ENCODE measurements around the gene MYO9B. TPM values are rescaled to one million over a fixed set of nuclear protein-coding genes. Genes with fewer than 3 reads are reported as not detected.

Gene MYO9B, protein sequence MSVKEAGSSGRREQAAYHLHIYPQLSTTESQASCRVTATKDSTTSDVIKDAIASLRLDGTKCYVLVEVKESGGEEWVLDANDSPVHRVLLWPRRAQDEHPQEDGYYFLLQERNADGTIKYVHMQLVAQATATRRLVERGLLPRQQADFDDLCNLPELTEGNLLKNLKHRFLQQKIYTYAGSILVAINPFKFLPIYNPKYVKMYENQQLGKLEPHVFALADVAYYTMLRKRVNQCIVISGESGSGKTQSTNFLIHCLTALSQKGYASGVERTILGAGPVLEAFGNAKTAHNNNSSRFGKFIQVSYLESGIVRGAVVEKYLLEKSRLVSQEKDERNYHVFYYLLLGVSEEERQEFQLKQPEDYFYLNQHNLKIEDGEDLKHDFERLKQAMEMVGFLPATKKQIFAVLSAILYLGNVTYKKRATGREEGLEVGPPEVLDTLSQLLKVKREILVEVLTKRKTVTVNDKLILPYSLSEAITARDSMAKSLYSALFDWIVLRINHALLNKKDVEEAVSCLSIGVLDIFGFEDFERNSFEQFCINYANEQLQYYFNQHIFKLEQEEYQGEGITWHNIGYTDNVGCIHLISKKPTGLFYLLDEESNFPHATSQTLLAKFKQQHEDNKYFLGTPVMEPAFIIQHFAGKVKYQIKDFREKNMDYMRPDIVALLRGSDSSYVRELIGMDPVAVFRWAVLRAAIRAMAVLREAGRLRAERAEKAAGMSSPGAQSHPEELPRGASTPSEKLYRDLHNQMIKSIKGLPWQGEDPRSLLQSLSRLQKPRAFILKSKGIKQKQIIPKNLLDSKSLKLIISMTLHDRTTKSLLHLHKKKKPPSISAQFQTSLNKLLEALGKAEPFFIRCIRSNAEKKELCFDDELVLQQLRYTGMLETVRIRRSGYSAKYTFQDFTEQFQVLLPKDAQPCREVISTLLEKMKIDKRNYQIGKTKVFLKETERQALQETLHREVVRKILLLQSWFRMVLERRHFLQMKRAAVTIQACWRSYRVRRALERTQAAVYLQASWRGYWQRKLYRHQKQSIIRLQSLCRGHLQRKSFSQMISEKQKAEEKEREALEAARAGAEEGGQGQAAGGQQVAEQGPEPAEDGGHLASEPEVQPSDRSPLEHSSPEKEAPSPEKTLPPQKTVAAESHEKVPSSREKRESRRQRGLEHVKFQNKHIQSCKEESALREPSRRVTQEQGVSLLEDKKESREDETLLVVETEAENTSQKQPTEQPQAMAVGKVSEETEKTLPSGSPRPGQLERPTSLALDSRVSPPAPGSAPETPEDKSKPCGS (N-terminal part only)
- total RNA-seq (2014; rRNA removed; shearing (Covaris generic); ENCODE audit: low replicate concordance): 18.4 and 20.4 TPM in 2 replicates

DNA sequence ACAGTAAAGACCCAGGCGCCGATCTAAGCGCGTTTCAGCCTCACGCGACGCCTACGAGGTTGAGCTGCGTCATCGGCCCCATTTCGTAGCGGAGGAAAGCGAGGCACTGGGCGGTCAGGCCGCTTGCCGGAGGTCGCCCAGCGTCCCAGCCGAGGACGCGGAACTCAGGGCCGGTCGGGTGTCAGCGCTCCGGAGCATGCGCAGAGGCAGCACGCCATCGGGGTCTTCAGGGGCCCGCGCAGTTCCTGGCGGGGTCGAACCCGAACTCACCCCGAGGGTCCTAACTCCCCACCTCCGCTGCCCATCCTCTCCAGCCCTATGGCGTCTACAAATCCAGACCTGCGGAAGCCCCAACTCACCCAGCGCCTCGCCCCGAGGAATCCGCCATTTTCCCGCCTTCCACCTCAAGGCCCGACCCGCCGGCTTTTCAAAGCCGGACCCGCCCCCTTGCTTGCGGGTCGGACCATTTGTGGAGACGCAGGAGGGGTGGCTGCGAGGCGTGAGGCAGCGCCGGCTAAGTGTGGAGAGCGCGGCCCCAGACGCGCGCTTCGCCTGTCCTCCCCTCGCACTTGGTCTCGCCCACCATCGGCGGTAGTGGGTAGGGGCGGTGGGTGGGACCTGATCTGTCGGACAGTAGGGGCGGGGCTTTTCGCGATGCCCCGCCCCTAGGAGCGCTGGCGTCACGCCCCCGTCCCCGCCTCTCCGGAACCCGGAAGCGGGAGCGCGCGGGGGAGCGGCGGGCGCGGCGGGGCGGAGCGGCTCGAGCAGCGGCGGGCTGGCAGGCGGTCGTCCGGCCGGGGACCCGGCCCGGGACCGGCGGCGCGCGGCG is at the start of gene MYO9B, which contains the start of gene HAUS8:
TSS of gene MYO9B (plus strand) at position 743 of the 829 bp plus-strand sequence. CDS start 25,941 bp downstream, outside the sequence.
TSS of gene HAUS8 (minus strand) at position 418 of the 829 bp plus-strand sequence. CDS start at position 388, 30 bp downstream.
- Histone ChIP-seq H3K4me3 (peak within 1 kb of the TSS; percentile 97), H3K27me3 (no peaks in the 10 kb centered on the region), H3K9me3 (no peaks in the 10 kb centered on the region), H3K36me3 (peaks cover 37% of the 10 kb centered on the region)
- peak; percentile 100 for DNase-seq

DNA sequence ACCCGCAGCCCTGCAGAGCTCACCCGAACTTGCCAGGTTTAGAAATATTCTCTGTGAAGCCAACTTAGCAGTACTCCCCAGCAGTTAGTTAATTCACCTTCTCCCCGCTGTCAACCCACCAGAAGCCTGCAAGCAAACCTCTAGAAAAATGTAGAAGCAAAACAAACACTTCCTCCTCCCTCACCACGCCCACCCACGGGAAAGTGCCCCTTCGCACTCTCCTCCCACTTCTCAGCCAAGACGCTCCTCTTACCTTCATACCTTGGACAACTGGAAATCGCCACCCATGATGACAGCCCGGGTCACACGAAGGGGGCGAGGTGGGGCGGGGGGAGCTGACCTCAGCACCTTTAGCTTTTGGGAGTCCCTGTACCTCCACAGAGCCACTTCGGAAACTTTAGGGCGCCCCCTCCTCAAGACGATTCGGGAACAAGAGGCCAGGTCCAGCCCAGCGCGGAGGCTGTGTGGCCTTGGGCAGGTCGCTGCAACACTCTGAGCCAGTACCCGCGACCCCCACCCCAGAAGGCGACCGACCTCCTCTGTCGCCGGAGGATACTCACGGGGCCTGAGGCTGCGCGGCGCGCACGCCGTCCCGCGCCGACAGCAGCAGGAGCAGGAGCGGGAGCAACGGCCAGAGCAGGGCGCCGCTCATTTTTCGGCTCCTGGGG is 49.5 kb upstream of the MYO9B start:
- H3K27me3 ChIP-seq: peaks cover 25% of the 10 kb centered on the region
- H3K36me3 ChIP-seq: no peaks in the 10 kb centered on the region
- DNase-seq: no peak
- no peak overlapping the region for H3K4me3 ChIP-seq
- H3K9me3 ChIP-seq: peaks cover under 1% of the 10 kb centered on the region; the same call in 1 of the 2 replicates

- no peak for DNase-seq
- Histone ChIP-seq H3K4me3 (no peak within 1 kb of the TSS), H3K36me3 (no peaks in the 10 kb centered on the region), H3K9me3 (no peaks in the 10 kb centered on the region; the same call in 1 of the 2 replicates), H3K27me3 (peaks cover 25% of the 10 kb centered on the region)
These were observed 48.7 kb upstream of the MYO9B start, which contains the start of gene CPAMD8 for GRCh38 chr19:17026706-17027534. Gene CPAMD8 (minus strand): TSS chr19:17026810. CDS start chr19:17026642, 168 bp downstream.

GRCh38 chr19:17027535-17027975 is 48.0 kb upstream of the MYO9B start:
- Histone ChIP-seq H3K36me3 (no peaks in the 10 kb centered on the region), H3K27me3 (peaks cover 25% of the 10 kb centered on the region), H3K9me3 (no peaks in the 10 kb centered on the region; the same call in 1 of the 2 replicates), H3K4me3 (no peak overlapping the region)
- DNase-seq: no peak

DNA sequence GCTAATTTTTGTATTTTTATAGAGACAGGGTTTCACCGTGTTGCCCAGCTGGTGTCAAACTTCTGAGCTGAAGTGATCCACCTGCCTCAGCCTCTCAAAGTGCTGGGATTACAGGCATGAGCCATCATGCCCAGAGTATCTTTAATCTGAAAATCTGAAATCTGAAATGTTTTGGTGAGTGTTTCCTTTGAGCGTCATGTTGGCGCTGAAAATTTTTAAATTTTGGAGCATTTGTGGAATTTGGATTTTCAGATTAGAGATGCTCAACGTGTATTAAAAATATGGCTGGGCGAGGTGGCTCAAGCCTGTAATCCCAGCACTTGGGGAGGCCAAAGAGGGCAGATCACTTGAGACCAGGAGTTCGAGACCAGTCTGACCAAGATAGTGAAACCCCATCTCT is 43.8 kb upstream of the MYO9B start:
- H3K27me3 ChIP-seq: peaks cover 11% of the 10 kb centered on the region
- H3K9me3 ChIP-seq: no peaks in the 10 kb centered on the region
- no peaks in the 10 kb centered on the region for H3K36me3 ChIP-seq
- DNase-seq: no peak
- H3K4me3 ChIP-seq: no peak overlapping the region

- no peaks in the 10 kb centered on the region for H3K9me3 ChIP-seq
- H3K27me3 ChIP-seq: no peaks in the 10 kb centered on the region
- no peaks in the 10 kb centered on the region for H3K36me3 ChIP-seq
- DNase-seq: no peak
- H3K4me3 ChIP-seq: no peak overlapping the region
These were observed 39.6 kb upstream of the MYO9B start for GRCh38 chr19:17035842-17036424.

DNA sequence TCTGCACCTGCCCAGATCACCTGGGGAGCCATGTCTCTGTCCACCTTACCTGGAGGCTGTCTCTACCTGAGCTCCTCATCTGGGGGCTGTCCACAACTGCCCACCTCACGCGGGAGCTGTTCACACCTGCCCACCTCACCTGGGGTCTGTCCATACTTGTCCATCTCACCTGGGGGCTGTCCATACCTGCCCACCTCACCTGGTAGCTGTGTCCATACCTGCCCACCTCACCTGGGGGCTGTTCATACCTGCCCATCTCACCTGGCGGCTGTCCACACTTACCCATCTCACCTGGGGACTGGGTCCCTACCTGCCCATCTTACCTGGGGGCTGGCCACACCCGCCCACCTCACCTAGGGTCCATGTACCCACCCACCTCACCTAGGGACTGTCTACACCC is 38.9 kb upstream of the MYO9B start:
- DNase-seq: no peak
- Histone ChIP-seq H3K4me3 (no peak overlapping the region), H3K9me3 (no peaks in the 10 kb centered on the region), H3K36me3 (no peaks in the 10 kb centered on the region), H3K27me3 (no peaks in the 10 kb centered on the region; the same call in 1 of the 2 replicates)

DNA sequence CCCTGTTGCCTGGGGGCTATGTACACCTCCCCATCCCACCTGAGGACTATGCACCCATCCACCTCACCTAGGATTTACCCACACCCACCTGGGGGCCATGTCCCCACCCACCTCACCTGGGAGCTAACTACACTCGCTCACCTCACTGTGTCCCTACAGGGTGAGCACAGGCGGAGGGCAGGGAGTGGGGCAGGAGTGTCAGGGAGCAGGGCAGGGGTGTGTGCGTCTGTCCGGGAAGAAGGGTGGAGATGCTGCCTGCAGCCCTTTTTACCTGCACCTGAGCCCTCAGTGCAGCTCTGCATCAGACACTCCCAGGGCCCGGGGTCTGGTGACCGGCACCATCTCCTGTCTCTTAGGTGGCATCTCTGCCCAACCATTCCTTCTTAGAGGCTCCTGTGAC is 38.4 kb upstream of the MYO9B start:
- no peak overlapping the region for H3K4me3 ChIP-seq
- DNase-seq: no peak
- H3K36me3 ChIP-seq: no peaks in the 10 kb centered on the region
- no peaks in the 10 kb centered on the region for H3K9me3 ChIP-seq
- H3K27me3 ChIP-seq: no peaks in the 10 kb centered on the region; the same call in 1 of the 2 replicates

GRCh38 chr19:17037966-17038500 is 37.5 kb upstream of the MYO9B start:
- no peaks in the 10 kb centered on the region for H3K36me3 ChIP-seq
- H3K27me3 ChIP-seq: no peaks in the 10 kb centered on the region; the same call in 1 of the 2 replicates
- no peak overlapping the region for H3K4me3 ChIP-seq
- DNase-seq: no peak
- no peaks in the 10 kb centered on the region for H3K9me3 ChIP-seq

- no peak for DNase-seq
- H3K27me3 ChIP-seq: no peaks in the 10 kb centered on the region; the same call in 1 of the 2 replicates
- no peaks in the 10 kb centered on the region for H3K9me3 ChIP-seq
- no peaks in the 10 kb centered on the region for H3K36me3 ChIP-seq
- no peak overlapping the region for H3K4me3 ChIP-seq
These were observed 33.6 kb upstream of the MYO9B start for GRCh38 chr19:17041976-17042375.

GRCh38 chr19:17043744-17044143 is 31.8 kb upstream of the MYO9B start:
- Histone ChIP-seq H3K4me3 (no peak overlapping the region), H3K9me3 (no peaks in the 10 kb centered on the region), H3K36me3 (peaks cover 1% of the 10 kb centered on the region), H3K27me3 (no peaks in the 10 kb centered on the region; the same call in 1 of the 2 replicates)
- no peak for DNase-seq

- no peak for DNase-seq
- Histone ChIP-seq H3K9me3 (no peaks in the 10 kb centered on the region), H3K4me3 (no peak overlapping the region), H3K36me3 (peaks cover 24% of the 10 kb centered on the region), H3K27me3 (no peaks in the 10 kb centered on the region; the same call in 1 of the 2 replicates)
These were observed 29.6 kb upstream of the MYO9B start for GRCh38 chr19:17045907-17046502.

DNA sequence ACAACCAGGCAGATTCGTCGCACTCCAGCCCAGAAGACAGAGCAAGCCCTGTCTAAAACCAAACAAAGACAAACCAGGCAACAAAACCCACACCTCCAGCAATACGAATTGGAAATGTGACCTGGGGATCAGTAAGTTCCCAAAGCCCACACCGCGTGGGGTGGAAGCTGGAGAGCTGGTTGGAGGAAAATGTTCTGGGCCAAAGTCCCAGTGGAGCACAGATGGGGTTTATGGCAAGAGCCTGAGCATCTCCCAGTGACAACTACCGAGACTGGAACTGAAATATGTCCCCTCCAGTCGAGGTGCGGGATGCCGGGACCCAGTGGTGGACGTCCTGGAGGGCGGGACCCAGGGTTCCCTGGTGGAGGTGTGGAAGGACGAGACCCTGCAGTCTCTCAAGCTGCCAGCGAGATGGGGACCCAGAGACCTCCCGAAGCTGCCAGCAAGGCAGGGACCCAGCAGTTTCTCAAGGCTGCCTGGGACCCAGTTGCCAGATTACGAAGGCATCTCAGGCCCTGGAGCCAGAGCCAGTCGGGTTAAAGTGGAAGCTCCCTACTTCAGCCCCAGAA is 26.6 kb upstream of the MYO9B start:
- H3K27me3 ChIP-seq: no peaks in the 10 kb centered on the region
- no peak overlapping the region for H3K4me3 ChIP-seq
- DNase-seq: no peak
- peaks cover 47% of the 10 kb centered on the region for H3K36me3 ChIP-seq
- no peaks in the 10 kb centered on the region for H3K9me3 ChIP-seq

Measured in MG63 (cell line).